GM21529 (cell line): Measurements from ENCODE around the gene UBTD2.
A peak's percentile ranks its signal among the peaks of the same experiment; 100 is the strongest.
"Not testable (repeated sequence)": the region's sequence is repeated elsewhere in the genome, so short reads cannot be mapped to it uniquely, and the experiment has no call there.

Experiments
- ATAC-seq: cut with Tn5 transposase; IDR thresholded peaks from one replicate; pipeline ENCODE4 v1.9.1; 2021; ENCODE audit not compliant: unreplicated experiment

Gene UBTD2

DNA sequence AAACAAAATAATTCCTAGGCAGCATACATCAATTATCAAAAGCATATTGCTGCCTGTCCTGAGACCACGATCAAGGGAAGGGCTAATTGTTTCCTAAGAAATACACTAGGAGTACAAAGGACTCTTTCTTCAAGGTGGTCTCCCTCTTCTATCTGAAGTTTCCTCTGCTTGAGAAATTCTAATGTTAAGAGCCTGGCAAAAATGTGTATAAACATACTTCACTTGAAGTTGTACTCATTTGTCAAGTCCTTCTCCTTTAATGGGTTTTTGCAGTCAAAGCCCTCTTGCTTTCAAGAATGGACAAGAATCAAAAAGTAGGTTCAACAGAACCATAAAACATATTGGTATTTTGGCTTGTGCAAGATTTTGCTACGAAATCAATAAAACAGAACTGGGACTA, 31.1 kb downstream of the UBTD2 start:
- ATAC-seq = no peak

DNA sequence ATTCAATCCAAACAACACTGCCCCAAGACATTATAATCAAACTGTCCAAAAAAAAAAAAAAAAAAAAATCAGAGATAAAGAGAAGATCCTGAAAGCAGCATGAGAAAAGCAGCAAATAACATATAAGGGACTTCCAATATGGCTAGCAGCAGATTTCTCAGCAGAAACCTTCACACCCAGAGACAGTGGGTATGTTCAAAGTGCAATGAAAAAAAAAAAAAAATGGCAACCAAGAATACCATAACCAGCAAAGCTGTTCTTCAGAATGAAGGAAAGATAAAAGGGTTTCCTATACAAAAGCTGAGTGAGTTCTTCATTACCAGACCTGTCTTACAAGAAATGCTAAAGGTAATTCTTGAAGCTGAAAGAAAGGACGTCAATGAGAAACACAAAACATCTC, 32.1 kb downstream of the UBTD2 start:
- ATAC-seq = no peak

GRCh38 chr5:172248637-172249036, 34.9 kb downstream of the UBTD2 start:
- ATAC-seq = no peak

GRCh38 chr5:172245703-172246125, 37.9 kb downstream of the UBTD2 start:
- ATAC-seq = no peak

GRCh38 chr5:172245046-172245445, 38.5 kb downstream of the UBTD2 start:
- ATAC-seq = no peak

- ATAC-seq = no peak
Measured at GRCh38 chr5:172243302-172243701, 40.3 kb downstream of the UBTD2 start.

DNA sequence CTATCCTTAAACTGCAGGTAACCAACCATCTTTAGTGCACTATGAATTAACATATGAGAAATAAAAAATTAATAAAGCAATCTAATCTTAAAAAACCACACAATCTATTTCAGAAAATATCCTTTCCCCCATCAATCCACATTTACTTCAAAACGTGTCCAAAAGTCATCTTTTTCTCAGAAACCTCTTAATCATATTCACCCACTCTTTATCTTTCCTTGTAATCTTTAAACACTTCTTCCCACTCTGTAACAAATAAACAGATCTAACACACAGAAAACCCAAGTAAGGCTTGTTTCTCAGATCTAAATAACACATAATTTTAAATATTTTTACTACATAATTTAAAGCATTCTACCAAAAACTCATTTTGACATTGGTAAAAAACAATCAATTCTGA, 45.2 kb downstream of the UBTD2 start:
- ATAC-seq = no peak

DNA sequence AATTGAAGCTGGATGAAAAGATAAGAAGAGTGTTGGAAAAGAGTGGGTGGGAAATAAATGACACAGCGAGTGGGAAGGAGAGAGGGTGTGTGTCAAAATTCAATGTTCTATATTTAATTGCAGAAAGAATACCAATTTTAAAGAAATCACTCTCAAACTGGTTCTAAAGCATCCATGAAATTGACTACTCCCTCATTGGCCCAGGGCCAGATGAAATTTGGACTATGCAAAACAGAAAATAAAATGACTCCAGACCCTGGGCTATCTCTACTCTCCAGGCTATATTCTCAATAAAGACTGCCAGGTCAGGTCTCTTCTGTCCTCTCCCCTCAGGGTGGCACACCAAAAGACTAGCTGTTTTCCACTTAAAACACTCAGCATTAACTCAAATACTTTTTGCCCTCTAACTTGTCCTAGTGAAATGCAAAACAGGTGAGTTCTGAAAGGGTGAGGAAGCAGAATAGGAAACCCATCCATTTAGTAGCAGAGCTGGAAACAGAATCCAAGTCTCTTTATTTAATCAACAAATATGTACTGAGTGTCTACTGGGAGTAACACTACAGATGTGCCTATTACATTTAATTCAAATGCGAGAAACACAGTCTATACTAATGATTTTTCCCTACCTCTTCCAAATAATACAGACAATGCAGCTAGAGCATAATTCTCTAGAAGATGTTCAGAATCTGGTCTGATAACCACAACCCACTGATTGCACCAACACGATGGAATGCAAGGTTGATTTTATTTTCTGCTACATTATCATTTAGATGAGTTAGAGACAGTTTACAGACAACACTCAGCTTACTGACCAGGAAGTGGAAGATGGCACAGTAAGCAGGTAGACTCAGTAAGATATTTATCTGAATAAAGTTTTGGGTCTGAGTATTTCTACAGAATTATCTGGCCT, 47.5 kb downstream of the UBTD2 start:
- no peak for ATAC-seq

DNA sequence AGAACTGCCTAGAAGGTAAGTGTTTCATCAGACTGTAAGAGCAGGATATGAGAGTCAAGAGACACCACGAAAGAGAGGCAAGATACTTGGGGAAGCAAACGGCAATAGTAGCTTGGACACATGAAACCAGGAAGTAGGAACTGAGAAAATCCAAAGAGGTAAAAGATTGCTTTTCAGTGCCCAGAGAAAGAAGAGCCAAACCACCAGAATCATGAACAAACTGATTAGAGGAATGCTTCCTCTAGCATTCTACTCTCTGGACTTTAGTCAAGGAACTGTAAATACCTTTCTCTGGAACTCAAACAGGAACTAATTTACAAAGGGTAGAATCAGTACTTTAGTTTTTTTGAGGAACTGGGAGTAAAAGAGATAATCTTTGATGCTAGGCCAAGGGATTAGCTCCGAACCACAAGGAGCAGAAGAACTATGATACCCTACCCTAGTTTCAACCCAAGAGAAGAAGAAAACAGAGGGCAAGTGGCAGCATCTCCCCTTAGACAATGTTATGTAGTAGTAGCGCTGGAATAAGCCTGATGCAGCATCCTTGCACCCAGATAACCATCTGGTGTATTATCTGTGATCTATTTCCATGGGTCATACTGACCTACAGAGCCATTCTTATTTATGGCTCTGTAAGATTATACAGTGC, 48.3 kb downstream of the UBTD2 start:
- peak; percentile 74 for ATAC-seq

DNA sequence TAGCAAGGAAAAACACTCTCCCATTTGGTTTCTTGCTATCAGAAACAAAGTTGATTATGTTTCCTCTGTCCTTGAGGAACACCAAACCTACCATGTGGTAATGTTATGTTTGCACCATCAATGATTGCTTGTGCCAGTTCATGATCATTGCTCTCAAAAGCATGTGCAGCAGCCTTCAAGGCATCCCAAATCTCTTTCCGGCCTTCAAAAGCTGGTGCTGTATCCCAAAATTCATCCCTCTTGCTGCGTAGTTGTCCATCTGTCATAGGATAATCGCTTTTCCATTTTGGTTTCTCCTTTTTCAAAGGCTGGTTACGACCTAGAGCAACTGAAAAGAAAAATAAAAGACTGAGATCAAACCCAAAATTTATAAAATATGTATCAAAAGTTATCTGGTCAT, 49.5 kb downstream of the UBTD2 start:
- no peak for ATAC-seq

DNA sequence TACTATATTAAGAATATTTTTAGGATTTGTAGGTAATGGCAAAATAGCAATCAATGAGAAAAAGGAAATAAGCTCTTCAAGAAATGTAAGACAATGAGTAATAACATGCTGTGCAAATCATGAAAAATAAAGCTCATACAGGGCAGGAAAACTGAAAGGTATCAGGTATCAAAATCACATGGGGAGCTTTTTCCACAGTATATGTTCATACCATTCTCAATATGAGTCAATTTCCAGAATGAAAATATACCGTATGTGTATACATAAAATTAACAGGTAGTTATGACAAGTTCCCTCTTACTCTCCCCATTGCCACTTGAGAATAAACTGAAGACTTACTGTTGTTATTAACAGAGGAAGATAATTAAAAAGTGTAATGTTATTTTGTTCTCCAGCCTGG, 53.7 kb downstream of the UBTD2 start:
- ATAC-seq = peak; percentile 45

- ATAC-seq = no peak
Measured at GRCh38 chr5:172224996-172225395, 58.6 kb downstream of the UBTD2 start.

DNA sequence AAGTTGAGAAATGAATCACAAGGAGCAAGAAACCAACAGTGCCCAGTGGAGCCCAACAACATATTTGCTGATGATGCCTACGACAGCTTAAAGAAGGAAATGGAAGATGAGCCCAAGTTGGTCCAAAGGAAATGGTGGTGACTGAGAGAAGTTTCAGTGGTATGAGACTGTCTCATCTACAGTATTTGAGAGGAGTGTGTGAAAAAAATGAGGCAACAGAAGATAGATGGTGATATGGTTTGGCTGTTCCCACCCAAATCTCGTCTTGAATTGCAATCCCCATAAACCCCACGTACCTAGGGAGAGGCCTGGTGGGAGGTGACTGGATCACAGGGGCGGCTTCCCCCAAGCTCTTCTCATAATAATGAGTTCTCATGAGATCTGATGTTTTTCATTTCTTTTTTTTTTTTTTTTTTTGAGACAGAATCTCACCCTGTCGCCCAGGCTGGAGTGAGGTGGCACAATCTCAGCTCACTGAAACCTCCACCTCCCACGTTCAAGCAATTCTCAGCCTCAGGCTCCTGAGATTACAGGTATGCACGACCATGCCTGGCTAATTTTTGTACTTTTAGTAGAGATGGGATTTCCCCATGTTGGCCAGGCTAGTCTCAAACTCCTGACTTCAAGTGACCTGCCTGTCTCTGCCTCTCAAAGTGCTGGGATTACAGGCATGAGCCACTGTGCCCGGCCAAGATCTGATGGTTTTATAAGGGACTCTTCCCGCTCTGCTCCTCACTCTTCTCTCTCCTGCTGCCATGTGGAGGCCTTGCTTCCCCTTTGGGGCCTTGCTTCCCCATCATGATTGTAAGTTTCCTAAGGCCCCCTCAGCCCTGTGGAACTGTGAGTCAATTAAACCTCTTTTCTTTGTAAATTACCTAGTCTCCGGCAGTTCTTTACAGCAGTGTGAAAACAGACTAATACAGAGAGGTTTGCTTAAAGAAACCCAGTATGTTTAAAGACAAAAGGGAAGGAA, 59.4 kb downstream of the UBTD2 start:
- ATAC-seq = peak; percentile 85

GRCh38 chr5:172219296-172219695, 64.3 kb downstream of the UBTD2 start:
- ATAC-seq = no peak

DNA sequence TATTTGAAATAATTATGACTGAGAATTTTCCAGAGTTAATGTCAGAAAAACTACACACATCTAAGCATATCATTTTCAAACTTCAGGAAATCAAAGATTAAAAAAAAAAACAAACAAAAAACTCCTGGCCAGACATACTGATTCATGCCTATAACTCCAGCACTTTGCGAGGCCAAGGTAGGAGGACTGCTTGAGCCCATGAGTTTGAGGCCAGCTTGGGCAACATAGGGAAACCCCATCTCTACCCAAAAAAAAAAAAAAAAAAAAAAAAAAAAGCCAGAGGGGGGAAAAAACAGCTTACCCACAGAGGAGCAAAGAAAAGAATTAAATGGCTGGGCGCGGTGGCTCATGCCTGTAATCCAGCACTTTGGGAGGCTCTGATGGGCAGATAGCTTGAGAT, 67.2 kb downstream of the UBTD2 start:
- ATAC-seq = no peak

DNA sequence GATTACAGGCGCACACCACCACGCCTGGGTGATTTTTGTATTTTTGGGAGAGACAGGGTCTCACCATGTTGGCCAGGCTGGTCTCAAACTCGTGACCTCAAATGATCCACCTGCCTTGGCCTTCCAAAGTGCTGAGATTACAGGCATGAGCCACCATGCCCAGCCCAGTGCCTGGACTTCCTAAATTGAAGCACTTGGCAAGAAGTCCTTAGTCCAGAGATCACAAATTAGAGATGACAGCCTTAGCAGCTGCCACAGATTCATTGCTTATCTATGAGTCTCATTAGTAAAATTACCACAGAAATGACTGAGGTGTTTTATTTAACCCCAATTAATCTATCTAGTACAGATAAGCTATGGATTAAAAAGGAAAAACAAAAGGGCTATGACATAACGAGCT, 70.4 kb downstream of the UBTD2 start:
- ATAC-seq = no peak

DNA sequence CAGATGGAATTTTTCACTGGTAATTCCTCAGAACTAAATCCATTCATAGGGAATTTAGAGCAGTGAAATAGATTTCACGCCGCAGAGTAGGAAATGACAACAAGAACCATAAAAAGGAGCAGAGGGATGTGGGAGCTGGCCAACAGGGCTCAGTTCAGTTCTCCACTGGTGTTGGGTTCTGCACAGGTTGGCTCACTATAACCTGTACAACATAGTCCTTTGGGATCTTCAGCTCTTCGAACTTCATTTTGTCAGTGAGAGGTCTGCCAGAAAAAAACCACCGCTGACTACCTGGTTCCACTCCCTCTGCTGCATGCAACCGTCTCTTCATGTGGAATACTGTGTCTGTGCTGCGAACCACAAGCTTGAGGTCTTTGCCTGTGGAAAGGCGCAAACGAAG, 71.9 kb downstream of the UBTD2 start:
- no peak for ATAC-seq

DNA sequence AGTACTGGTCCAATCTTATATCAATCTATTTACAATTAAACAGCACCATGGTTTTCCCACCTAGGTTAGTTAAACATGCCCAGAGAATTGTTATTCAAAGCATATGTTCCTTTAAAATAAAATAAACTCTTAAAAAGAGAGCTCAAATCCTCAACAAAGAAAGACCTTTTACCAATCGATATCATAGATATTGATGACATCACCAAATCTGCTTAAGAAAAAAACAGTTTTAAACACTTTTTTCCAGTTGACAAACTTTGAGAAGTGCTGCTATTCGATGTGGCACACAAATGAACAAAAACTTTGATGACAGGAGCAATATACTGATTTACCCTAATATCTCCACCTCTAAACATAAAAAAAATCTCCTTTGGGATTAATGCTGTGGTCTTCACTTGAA, 73.8 kb downstream of the UBTD2 start:
- ATAC-seq = no peak

GRCh38 chr5:172207511-172207910, 76.1 kb downstream of the UBTD2 start:
- no peak for ATAC-seq

DNA sequence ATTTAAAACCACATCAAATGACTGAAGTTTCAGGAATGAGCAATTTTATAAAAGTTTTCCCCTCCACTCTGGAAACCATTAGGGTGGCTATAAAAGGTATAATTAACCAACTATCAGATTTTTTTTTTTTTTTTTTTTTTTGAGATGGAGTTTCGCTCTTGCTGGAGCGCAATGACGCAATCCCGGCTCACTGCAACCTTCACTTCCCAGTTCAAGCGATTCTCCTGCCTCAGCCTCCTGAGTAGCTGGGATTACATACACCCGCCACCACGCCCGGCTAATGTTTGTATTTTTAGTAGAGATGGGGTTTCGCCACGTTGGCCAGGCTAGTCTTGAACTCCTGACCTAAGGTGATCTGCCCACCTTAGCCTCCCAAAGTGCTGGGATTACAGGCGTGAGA, 77.6 kb downstream of the UBTD2 start:
- ATAC-seq = not testable (repeated sequence)

GRCh38 chr5:172200476-172200875, 83.1 kb downstream of the UBTD2 start:
- ATAC-seq = no peak
